H1 (cell line): ENCODE measurements around the gene ANKRD9. TPM values are rescaled to one million over a fixed set of nuclear protein-coding genes. Genes with fewer than 3 reads are reported as not detected.

ENCODE experiments used
- ASH2L ChIP-seq: fragments of 200-600, 300-600 bp; sonication (generic); IDR thresholded peaks from one replicate; pipeline ENCODE4 v1.7.1; 2017; ENCODE audit warnings: low read length
- CBX8 ChIP-seq: fragments of 300-800, 300-1000 bp; sonication (generic); IDR thresholded peaks from 2 replicates; pipeline ENCODE4 v1.7.1; 2016; ENCODE audit warnings: low read depth, low read length, borderline replicate concordance
- HDAC2 ChIP-seq, 2 experiments: fragments of 300-600 bp in 1 of 2; sonication (generic) in 1 of 2; IDR thresholded peaks; 2 replicates each; pipeline ENCODE4 v1.6.1; 2011 to 2012; ENCODE audit warnings: low read depth in 2 of 2, low read length in 2 of 2, mild to moderate bottlenecking in 2 of 2, moderate library complexity in 2 of 2, borderline replicate concordance in 1 of 2, inconsistent platforms in 1 of 2
- KDM5A ChIP-seq: fragments of 200-600 bp; IDR thresholded peaks from 2 replicates; pipeline ENCODE4 v1.7.1; 2012; ENCODE audit warnings: mild to moderate bottlenecking, low read length, inconsistent platforms, mixed read lengths
- NANOG ChIP-seq: IDR thresholded peaks from 2 replicates; pipeline ENCODE4 v1.6.1; 2011; ENCODE audit warnings: low read length, low read depth, mild to moderate bottlenecking, inconsistent platforms; ENCODE audit not compliant: insufficient read depth, poor library complexity, severe bottlenecking
- RFX5 ChIP-seq: IDR thresholded peaks from 2 replicates; pipeline ENCODE4 v1.6.1; 2011; ENCODE audit warnings: low read depth, low read length, improper control_type of control experiment, borderline replicate concordance
- RNF2 ChIP-seq: fragments of 200-900, 300-1000 bp; sonication (generic); IDR thresholded peaks from 2 replicates; pipeline ENCODE4 v1.7.1; 2016; ENCODE audit warnings: borderline replicate concordance, low read depth, mild to moderate bottlenecking, antibody characterized with exemption, low read length; ENCODE audit not compliant: poor library complexity, severe bottlenecking; ENCODE audit errors: missing control alignments
- RXRA ChIP-seq: IDR thresholded peaks from 2 replicates; pipeline ENCODE4 v1.6.1; 2011; ENCODE audit warnings: low read depth, mild to moderate bottlenecking, low read length, moderate library complexity; ENCODE audit not compliant: insufficient read depth
- SUZ12 ChIP-seq: fragments of 200-600 bp; sonication (generic); IDR thresholded peaks from 2 replicates; pipeline ENCODE4 v1.6.1; 2012; ENCODE audit warnings: mild to moderate bottlenecking, inconsistent platforms, low read length, moderate library complexity, mixed read lengths
- TAF1 ChIP-seq: IDR thresholded peaks from 2 replicates; pipeline ENCODE4 v1.6.1; 2011; ENCODE audit warnings: mild to moderate bottlenecking, low read depth, low read length
- TAF7 ChIP-seq: optimal IDR thresholded peaks from 2 replicates; pipeline ENCODE3; 2011; ENCODE audit warnings: low read depth, mild to moderate bottlenecking, inconsistent platforms, low read length, moderate library complexity, borderline replicate concordance
- TCF12 ChIP-seq: IDR thresholded peaks from 2 replicates; pipeline ENCODE4 v1.6.1; 2011; ENCODE audit warnings: low read depth, mild to moderate bottlenecking, low read length
- USF2 ChIP-seq: IDR thresholded peaks from 2 replicates; pipeline ENCODE4 v1.6.1; 2011; ENCODE audit warnings: low read length, improper control_type of control experiment
- polyA plus RNA-seq, 7 experiments: library from polyadenylated mRNA; depleted of rRNA in 3 of 7; stranded (reverse) in 5 of 7; unstranded in 2 of 7; fragments of >200 nt in 5 of 7; fragments of 200-250 nt in 2 of 7; gene quantifications; 1 replicate in 5 of 7; 2 replicates in 1 of 7; 4 replicates in 1 of 7; pipeline versions ENCODE4 v1.2.1 to v1.2.3, GENCODE V29; 2011 to 2013; ENCODE audit warnings: missing spikeins in 2 of 7, mixed read lengths in 2 of 7
- total RNA-seq: library from RNA; stranded (reverse); fragmentation: NEBNext Ultra II Directional; extraction: Animal tissue kit (Norgen Biotek cat#: 25700); gene quantifications from 2 replicates; pipeline ENCODE4 v1.2.1, GENCODE V29; 2021
- TF ChIP-seq, protein P1 (sequence below): IDR thresholded peaks from 2 replicates; pipeline ENCODE4 v1.6.1; 2012; ENCODE audit warnings: inconsistent platforms
- TF ChIP-seq, protein P2 (sequence below): IDR thresholded peaks from 2 replicates; pipeline ENCODE4 v1.6.1; 2012; ENCODE audit warnings: low read length, inconsistent platforms

The ANKRD9 gene
- total and polyA plus RNA-seq, 2 of the 8 experiments (the other 6 are each of a cell fraction or from before 2014, with no cell fraction given): 37.0 to 41.8 TPM

- TF ChIP-seq CBX8 (no peak), KDM5A (no peak), SUZ12 (no peak), TAF1 (no peak), TCF12 (no peak), TAF7 (no peak), HDAC2 (IDR thresholded peaks at IDR 0.05; ENCODE audit: borderline replicate concordance in 1 of 2, low read depth in 2 of 2, low read length in 2 of 2) (no peak), ASH2L (no peak), USF2 (no peak), NANOG (no peak), RXRA (no peak), RNF2 (no peak), RFX5 (no peak)
- TF ChIP-seq, protein P1, sequence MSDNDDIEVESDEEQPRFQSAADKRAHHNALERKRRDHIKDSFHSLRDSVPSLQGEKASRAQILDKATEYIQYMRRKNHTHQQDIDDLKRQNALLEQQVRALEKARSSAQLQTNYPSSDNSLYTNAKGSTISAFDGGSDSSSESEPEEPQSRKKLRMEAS: peak; percentile 56
- TF ChIP-seq, protein P2, sequence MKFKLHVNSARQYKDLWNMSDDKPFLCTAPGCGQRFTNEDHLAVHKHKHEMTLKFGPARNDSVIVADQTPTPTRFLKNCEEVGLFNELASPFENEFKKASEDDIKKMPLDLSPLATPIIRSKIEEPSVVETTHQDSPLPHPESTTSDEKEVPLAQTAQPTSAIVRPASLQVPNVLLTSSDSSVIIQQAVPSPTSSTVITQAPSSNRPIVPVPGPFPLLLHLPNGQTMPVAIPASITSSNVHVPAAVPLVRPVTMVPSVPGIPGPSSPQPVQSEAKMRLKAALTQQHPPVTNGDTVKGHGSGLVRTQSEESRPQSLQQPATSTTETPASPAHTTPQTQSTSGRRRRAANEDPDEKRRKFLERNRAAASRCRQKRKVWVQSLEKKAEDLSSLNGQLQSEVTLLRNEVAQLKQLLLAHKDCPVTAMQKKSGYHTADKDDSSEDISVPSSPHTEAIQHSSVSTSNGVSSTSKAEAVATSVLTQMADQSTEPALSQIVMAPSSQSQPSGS: no peak
These were observed 11.4 kb downstream of the ANKRD9 start (continued) for GRCh38 chr14:102497998-102498677.
